Embryonic facial prominence (tissue), 1 donor: Measurements from ENCODE around the gene TASP1.
"Not testable (repeated sequence)": the region's sequence is repeated elsewhere in the genome, so short reads cannot be mapped to it uniquely, and the experiment has no call there.

ENCODE experiments used
- DNase-seq: peaks from one replicate; pipeline ENCODE4 v3.0.0-alpha.2; 2016; ENCODE audit errors: extremely low spot score

Gene TASP1

DNA sequence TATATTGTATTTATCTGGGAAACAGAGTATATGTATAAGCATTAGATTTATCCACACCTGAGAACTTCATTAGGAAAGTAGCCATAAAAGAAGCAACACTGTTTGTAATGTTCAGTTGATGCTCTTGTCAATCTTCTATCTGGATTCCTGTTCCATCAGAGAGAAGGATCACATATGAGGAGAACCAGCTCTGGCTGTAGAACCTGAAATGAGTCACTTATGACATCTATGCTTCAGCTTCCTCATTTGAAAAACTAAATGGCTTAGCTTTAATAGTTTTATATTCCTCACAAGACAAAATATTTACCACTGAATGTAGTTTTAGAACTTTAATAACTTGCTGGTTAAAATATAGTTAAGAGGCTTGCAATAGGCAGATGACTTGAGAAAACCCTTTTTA, 144.7 kb downstream of the TASP1 start:
- no peak for DNase-seq

DNA sequence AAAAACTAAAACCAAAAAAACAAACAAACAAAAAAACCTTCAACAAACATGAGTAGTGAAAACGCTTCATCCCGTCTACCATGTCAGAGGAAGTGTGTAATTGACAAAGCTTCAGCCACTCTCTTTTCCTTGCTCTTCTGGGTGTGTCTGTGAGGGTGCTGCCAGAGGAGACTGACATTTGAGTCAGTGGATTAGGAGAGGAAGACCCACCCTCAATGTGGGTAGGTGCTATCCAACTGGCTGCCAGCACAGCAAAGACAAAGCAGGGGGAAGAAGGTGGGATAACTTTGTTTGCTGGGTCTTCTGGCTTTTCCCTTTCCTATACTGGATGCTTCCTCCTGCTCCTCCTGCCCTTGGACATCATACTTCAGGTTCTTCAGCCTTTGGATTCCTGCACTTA, 145.6 kb downstream of the TASP1 start:
- no peak for DNase-seq

DNA sequence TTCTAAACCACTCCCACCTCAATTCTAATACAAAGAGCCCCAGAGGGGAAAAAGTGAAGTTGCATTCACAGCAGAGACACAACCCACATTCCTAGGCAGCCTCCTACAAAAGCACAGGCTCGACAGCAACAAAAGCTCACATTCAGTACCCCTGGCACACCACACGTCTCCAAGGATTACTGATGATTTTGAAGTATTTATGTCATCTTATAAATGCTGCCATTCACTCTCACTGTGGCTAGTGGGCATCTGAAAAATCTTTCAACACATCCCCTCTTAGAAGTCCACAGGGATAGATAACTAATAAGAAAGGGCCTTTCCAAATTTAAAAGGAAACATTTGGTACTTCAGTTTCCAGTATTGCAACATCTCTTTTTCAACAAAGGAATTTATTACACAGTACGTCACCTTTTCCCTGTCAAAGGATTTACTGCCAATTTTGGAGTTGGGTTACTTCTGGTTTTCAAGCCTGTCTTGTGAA, 146.7 kb downstream of the TASP1 start:
- DNase-seq, result peak; percentile 42

DNA sequence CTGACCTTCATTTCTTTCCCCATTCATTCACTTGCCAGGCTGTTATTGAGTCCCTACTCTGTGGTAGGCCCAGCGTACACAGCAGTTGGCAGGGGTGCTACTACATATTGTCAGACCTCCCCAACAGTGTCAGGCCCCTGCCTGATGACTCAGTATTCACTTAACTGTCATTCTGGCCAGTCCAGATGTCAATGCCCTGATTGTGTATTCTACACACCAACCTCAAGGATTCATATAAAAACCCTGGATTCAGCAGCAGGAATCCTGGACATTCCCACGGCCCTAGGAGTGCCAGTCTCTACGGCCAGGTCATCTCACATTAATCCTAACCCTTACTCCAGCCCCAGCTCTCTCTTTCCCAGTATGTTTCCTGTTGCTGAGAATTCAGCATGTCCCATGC, 151.5 kb downstream of the TASP1 start:
- no peak for DNase-seq

DNA sequence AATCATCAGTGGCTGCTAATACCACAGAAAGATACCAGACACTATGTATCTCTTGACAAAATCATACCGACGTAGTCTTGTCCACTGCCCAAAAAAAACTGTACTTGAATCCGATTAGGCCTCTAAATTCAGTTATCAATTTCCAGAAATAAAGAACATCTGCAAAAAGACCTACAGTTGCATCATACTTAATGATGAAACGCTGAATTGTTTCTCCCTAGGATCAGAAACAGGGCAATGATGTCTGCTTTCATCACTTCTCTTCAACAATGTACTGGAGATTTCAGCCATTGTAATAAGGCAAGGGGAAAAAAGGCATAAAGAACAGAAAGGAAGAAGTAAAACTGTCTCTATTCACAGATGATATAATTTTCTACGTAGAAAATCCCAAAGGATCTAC, 152.0 kb downstream of the TASP1 start:
- DNase-seq, result no peak

DNA sequence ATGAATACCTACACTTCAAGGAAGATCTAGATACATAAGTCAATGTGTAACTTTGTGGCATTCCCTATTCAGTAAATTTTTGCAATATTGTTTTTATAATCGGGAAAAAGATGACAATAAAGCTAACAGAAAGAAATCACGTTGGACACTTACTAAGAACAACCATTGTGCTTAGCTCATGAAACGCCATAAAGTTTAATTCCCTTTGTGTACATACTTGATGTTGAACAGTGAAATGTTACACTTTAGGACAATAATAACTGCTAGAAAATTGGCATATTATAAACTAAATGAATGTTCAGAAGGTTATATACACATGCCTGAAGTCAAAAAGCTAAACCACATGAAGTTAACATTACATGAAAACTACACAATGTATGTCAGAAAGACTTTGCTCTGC, 153.2 kb downstream of the TASP1 start:
- DNase-seq, result no peak

DNA sequence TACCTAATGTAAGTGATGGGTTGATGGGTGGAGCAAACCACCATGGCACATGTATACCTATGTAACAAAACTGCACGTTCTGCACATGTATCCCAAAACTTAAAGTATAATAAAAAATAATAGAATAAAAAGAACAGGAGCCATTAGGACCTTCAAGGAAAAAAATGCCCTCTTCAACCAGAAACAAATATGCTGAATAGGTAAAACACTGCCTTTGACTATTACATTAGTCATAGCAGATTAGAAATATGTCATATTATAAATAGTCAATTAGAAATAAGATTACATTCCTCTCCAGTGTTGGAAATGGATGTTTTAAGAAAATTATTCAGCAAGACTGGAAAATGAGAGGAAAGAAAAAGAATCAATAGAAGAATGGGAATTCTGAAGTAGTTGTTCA, 153.7 kb downstream of the TASP1 start:
- DNase-seq, result not testable (repeated sequence)

DNA sequence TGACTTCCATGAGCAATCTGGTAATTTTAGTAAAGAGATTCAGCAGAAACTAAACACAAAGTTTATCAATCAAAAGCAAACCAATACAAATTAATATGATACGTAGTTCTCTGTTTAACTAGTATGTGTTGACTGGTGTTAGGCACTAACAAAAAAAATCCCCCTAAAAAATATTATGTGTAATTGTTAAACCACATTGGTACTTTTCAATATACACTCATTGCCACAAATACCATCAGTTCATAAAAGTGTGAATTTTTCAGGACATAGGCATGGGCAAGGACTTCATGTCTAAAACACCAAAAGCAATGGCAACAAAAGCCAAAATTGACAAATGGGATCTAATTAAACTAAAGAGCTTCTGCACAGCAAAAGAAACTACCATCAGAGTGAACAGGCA, 155.3 kb downstream of the TASP1 start:
- DNase-seq, result not testable (repeated sequence)

DNA sequence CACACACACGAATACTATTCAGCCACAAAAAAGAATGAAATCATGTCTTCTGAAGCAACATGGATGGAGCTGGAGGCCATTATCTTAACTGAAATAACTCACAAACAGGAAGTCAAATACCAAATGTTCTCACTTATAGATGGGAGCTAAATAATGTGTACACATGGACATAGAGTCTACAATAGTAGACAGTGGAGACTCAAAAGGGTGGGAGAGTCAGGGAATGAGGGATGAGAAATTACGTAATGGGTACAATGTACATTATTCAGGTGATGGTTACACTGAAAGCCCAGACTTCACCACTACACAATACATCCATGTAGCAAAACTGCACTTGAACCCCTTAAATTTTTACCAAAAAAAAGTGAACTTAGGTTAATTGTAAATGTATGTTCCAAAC, 160.4 kb downstream of the TASP1 start:
- no peak for DNase-seq

DNA sequence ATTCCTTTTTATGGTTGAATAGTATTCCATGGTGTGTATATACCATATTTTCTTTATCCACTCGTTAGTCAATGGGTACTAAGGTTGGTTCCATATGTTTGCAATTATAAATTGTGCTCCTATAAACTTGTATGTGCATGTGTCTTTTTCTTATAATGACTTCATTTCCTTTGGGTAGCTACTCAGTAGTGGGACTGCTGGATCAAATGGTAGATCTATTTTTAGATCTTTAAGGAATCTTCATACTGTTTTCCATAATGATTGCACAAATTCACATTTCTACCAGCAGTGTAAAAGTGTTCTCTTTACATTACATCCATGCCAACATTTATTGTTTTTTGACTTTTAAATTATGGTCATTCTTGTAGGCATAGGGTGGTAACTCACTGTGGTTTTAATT, 164.3 kb downstream of the TASP1 start:
- DNase-seq, result no peak

DNA sequence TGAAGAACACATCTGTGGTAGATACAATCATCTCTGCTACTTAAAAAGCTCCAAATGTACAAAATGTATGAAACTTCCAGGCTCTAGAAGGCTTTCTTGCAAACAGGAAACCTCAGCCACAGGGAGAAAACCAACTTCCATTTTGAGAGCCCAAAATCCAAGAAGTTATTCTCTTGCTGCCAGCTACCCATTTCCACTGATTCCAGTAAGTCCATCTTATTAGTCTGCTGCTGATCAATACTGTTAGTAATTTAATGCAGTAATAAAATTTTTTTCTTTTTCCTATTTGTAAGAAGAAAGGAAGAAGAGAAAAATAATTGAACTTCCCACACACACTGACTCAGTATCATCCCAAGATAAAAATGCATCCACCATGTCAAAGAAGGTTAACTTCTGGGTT, 169.5 kb downstream of the TASP1 start:
- no peak for DNase-seq

DNA sequence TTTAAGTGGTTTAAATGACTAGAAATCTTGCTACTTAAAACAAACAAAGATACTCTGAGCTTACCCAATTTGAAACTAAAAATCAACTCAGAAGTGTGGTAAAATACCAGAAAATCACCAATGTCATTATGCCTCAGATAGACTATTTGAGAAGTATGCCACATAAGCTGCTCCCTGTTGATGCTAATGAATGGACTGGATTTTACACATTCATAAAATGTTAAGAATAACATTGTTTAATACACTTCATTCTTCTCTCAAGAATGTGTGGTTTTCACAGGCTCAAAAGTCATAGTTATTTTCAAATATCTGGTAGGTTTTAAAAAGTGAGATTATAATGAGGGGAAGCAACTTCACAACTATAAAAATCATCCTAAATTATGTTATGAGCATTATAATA, 170.6 kb downstream of the TASP1 start:
- DNase-seq, result no peak

DNA sequence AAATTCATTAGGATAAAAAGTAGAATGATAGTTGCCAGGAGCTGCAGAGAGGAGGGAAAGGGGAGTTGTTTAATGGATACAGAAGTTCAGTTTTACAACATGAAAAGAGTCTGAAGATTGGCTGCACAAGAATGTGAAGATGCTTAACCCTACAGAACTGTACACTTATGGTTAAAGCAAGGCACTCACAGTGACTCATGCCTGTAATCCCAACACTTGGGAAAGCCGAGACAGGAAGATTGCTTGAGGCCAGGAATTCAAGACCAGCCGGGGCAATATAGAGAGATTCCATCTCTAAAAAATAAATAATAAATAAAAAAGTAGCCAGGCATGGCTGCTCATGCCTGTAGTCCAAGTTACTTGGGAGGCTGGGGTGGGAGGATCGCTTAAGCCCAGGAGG, 174.0 kb downstream of the TASP1 start:
- no peak for DNase-seq

DNA sequence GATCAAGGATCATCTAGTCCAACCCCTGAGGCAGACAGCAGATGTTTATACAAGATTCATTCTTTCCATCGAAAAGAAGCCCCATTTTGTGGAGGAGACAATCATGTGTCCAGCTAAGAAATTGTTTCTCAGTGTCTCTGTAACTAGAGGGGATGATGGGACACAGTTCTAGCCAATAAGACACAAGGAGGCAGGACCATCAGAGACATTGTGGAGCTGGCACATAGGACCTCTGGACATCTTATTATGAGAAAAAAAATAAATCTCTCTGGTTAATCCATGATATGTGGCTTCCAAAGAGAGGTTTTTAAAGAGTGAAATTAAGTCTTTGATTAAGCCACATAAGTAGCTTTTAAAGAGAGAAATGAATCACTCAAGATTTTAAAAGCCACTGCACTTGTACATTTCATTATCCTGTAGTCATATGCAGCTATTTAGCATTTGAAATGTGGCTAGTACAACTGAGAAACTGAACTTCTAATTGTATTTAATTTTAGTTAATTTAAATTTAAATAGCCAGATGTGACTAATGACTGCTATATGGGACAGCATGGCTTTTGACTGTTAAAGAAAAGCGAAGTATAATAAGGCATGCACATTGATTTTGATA, 176.8 kb downstream of the TASP1 start:
- no peak for DNase-seq

DNA sequence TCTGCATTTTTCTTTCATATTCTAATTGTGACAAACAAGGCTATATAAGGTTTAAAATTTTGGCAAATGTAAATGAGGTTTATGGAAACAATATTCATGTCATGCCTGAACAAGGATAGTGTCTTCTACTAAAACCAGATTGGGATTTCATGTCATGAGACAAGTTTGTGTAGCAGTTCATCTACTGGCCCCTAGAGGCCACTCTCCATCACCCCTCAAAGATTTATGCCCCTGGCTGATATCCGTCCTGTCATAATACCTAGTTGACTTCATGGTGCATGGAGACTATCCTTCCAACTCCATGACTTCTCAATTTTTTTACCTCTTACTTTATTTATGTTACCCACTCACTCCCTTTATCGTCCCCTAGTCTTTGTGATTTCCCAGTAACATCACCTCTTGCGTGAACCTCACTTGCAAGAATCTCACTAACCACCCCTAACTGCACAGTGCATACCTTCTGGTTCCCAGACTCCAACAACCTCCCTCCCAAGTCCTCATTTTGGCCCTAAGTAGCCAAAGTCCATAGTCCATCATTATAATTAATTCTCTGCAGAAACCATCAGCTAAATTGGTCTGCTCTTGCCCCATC, 179.8 kb downstream of the TASP1 start:
- no peak for DNase-seq

DNA sequence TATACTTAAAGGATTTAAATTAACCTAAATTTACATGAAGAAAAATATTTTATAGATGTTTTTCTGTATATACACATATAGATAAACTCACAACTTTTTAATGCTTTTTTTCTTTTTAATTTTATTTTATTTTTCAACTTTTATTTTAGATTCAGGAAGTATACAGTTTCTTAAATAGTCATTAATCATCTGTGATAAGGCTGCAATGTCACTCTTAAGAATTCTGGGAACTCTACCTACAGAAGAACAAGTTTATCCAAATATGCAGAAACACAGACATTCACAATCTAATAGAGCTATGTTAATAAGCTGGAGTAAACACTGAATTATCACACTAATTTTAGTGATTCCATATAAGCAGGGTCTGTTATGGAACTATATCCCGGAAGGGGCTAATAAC, 181.2 kb downstream of the TASP1 start:
- no peak for DNase-seq

DNA sequence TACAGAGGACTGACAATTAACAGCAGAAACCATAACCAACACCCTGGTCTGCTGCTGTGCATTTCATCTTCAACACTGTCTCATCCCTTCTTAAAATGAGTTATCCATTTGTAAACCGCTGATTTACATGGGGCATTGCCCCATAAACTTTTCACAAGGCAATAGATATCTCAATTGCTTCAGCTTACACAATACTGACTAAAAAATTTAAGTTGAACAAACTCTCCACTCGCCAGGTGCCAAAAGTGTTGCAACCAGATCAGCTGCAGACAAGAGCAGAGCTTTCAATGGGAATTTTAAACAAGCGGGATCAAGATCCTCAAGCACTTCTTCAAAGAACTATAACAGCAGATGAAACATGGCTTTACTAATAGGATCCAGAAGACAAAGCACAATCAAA, 183.0 kb downstream of the TASP1 start:
- DNase-seq, result no peak

DNA sequence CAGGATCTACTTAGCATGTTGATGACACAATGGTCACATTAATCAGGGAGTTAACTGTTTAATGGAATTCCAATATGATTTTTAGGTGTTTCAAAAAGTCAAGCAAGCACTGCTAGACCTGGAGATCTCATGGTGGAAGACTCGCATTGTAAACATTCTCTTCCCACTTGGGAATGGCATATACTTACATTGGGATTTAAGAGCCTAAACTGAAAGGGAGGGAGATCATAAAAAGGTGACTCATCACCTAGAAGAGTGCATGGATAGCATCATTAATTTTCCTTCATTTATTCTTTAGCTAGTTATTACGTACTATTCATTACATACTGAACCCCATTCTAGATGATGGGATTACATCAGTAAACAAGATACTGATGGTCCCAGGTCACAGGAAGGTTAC, 185.4 kb downstream of the TASP1 start:
- DNase-seq, result no peak

DNA sequence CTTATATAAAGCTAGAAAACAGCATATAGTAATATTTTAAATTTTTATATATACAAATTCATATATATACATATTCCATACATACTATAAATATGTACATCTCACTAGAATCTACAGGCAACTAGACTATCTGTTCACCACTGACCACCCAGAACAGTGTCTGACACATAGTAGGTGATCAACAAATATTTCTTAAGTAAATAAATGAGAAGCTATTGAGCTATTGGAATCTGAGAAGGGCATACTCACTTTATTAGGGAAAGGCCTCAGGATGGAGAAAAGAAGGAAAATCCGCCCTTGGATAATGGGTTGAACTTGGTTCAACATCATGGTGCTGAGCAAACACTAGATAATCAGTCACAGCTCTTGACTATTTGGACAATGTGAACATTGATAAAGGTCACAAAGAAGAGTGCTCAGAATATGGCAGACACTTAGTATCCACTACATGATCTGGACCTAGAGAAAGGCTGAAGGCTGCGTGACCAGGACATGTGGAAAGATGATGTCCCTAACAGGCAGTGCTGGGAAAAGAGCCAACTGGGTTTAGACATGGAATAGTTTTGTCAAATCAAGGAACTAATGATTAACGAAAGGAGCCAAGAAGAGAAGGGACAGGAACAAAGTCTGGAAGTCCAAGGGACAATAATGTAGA, 186.1 kb downstream of the TASP1 start:
- no peak for DNase-seq

DNA sequence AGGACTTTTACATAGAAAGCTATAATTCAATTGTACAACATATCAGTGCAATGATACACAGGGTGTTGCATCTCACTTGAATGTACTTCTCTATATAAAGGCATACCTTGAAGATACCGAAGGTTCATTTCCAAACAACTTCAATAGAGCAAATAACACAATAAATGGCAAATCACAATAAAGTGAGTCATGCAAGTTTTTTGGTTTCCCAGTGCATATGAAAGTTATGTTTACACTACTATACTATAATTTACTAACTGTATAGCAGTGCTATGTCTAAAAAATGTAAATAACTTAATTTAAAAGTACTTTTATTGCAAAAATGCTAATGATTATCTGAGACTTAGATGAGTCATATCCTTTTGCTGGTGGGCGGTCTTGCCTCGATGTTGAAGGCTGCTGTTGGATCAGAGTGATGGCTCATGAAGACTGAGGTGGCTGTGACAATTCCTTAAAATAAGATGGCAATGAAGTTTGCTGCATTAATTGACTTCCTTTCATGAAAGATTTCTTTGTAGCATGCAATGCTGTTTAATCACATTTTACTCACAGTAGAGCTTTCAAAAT, 188.8 kb downstream of the TASP1 start:
- DNase-seq, result no peak

DNA sequence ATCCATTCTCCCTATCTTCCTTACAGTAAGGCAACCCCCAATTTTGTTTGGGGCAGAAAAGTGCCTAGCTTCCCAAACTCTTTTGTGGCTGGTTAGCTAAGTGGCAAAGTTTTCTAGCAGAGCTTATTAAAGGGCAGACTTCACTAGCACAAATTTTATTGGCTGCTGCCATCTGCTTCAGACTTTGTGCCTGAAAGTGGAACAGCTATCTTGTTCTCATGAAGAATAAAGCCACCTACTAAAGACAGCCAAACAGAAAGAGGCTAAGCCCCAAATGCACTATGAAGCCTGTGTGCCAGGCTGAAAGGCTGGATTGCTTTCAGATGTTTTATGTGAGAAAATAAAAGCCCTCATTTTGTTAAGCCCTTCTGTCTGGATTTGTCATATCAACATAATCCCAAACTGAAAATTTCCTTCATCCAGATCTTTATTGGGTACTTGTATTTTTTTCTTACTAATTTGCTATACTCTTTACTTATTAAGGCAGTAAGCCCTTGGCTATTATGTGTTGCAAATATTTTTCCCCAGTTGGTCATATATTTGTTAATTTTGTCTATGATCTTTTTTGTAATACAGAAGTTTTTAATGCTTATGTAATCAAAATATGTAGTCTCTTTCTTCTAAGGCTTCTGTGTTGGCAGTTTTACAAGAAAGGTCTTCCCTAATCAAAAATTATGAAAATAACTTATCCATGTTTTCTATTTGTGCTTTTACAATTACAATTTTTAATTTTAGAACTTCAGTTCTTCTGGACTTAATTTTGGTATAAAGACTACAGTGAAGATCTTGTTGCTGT, 191.1 kb downstream of the TASP1 start:
- DNase-seq, result no peak

DNA sequence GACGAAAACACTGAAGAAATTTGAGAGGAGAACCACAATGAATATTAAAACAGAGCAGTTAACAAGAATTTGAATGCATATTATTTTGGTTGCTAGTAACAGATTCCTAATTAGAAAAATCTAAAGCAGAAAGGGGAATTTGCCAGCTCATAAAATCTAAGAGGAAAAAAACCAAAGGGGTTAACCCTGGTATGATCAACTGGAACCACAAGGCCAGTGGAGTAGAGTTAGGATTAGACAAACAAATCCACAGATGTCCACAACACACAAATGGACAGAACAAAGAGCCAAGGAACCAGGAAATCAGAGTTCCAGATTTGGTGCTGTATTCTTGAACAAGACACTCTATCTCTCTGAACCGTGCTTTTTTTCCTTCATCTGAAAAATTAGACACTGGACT, 195.0 kb downstream of the TASP1 start:
- DNase-seq, result no peak
